Measurements from ENCODE around the gene UBE2E2. TPM values are rescaled to one million over a fixed set of nuclear protein-coding genes. Genes with fewer than 3 reads are reported as not detected.

Gene UBE2E2
- total RNA-seq, 2 experiments from 2014 or later = 11.3 to 11.8 TPM

DNA sequence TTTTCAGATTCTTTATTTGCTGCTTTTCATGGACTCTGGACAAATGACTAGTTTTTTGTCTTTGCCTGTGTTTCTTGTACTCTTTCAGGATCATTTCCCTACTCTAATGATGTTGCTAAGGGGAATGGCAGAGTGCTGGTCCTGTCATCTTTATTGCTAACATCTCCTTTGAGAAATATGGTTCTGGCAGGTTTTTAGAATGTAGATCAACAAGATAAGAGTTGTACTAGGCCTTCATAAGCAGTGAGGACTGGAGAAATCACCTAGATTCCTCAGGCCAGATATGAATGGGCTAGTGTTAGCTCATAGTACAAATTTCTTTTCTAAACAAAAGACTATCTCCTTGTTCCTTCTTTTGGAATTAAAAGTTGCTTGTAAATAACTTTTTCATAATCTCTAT lies 156.0 kb downstream of the UBE2E2 start:
- H3K4me1 Mint-ChIP-seq (ENCODE audit: low read depth) = no peaks in the 10 kb centered on the region
- DNase-seq (no peak), ATAC-seq (no peak)
- H3K36me3 Mint-ChIP-seq (ENCODE audit: low read depth) = no peaks in the 10 kb centered on the region
- ChIA-PET CTCF (no interaction called here), POLR2A (no interaction called here)
- peaks cover 6% of the 10 kb centered on the region for H3K9me3 Mint-ChIP-seq (ENCODE audit: insufficient read depth)
- H3K27me3 Mint-ChIP-seq (ENCODE audit: low read depth) = no peaks in the 10 kb centered on the region
- H3K27ac Mint-ChIP-seq = no peak overlapping the region
- no peak overlapping the region for H3K4me3 Mint-ChIP-seq

- ChIA-PET POLR2A (no interaction called here), CTCF (no interaction called here)
- DNase-seq = no peak
- Mint-ChIP-seq H3K27ac (no peak overlapping the region), H3K4me3 (no peak overlapping the region), H3K27me3 (ENCODE audit: low read depth) (no peaks in the 10 kb centered on the region), H3K9me3 (ENCODE audit: insufficient read depth) (peaks cover 9% of the 10 kb centered on the region), H3K4me1 (ENCODE audit: low read depth) (no peaks in the 10 kb centered on the region), H3K36me3 (ENCODE audit: low read depth) (no peaks in the 10 kb centered on the region)
- ATAC-seq = no peak
Measured at GRCh38 chr3:23365066-23365465, 161.9 kb downstream of the UBE2E2 start.

GRCh38 chr3:23368731-23369130 lies 165.6 kb downstream of the UBE2E2 start:
- CTCF ChIA-PET = no interaction called here
- H3K4me3 Mint-ChIP-seq = no peak overlapping the region
- POLR2A ChIA-PET = no interaction called here
- H3K36me3 Mint-ChIP-seq (ENCODE audit: low read depth) = no peaks in the 10 kb centered on the region
- ATAC-seq (no peak), DNase-seq (no peak)
- peaks cover 7% of the 10 kb centered on the region for H3K9me3 Mint-ChIP-seq (ENCODE audit: insufficient read depth)
- no peaks in the 10 kb centered on the region for H3K4me1 Mint-ChIP-seq (ENCODE audit: low read depth)
- H3K27ac Mint-ChIP-seq = no peak overlapping the region
- H3K27me3 Mint-ChIP-seq (ENCODE audit: low read depth) = no peaks in the 10 kb centered on the region

DNA sequence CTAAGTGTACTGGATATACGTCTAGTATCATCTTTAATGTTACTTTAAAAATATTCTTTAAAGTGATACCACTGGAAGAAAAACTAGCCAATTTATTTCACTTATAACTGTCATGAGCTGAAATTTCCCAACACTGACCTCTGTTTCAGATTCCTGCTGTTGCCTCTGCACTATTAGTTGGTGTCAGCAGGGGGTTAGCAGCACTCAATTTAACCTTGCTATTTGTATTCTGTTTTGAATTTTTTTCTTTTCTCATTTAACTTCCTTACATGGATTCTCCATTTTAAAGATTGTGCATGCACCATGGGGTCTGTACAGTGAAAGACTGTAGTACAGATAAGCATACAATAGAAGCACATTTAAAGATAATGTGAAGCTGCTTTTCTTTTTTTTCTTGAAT lies 169.2 kb downstream of the UBE2E2 start:
- no peak overlapping the region for H3K27ac Mint-ChIP-seq
- no peak overlapping the region for H3K4me3 Mint-ChIP-seq
- ATAC-seq (no peak), DNase-seq (no peak)
- no peaks in the 10 kb centered on the region for H3K4me1 Mint-ChIP-seq (ENCODE audit: low read depth)
- CTCF ChIA-PET = no interaction called here
- no peaks in the 10 kb centered on the region for H3K36me3 Mint-ChIP-seq (ENCODE audit: low read depth)
- no peaks in the 10 kb centered on the region for H3K27me3 Mint-ChIP-seq (ENCODE audit: low read depth)
- no peaks in the 10 kb centered on the region for H3K9me3 Mint-ChIP-seq (ENCODE audit: insufficient read depth)
- POLR2A ChIA-PET = no interaction called here

DNA sequence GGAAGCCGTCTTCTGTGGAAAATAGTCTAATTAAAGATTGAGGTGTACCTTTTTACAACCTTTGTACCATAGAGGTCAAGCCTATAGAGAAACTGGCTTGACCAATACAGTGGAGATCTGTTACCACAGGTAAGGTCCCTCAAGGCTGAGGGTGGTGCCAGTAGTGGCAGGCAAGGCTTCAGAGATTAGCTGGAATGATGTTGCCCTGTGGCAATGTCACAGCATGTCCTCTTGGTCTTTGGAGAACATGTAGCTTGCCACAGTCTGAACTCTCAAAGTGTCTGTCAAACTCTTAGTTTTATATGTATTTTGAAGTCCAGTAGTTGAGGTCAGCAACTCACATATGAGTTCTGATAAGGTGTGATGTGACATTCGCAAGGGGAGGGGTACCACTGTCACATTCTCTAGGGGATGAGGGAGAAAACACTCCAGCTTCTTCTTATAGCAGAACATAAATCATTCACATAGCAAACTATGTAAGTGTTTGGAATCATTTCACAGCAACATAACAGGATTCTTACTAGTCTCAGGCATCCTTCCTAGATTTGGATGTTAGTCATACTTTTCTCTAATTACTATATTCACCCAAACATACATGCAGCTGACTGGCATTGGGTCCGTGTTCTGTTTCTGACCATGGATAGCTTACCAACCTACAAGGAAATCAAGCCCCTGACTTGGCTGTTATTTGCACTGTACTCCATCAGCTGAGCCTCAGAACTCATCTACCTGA lies 173.6 kb downstream of the UBE2E2 start:
- Mint-ChIP-seq H3K27ac (no peak overlapping the region), H3K27me3 (ENCODE audit: low read depth) (no peaks in the 10 kb centered on the region), H3K9me3 (ENCODE audit: insufficient read depth) (no peaks in the 10 kb centered on the region), H3K36me3 (ENCODE audit: low read depth) (no peaks in the 10 kb centered on the region), H3K4me3 (no peak overlapping the region), H3K4me1 (ENCODE audit: low read depth) (peaks cover 2% of the 10 kb centered on the region)
- ChIA-PET POLR2A (no interaction called here), CTCF (interaction anchor here (2.3 kb wide), 1 partner anchor 10 kb away, joined by 5 read pairs; no protein-coding TSS in a partner anchor)
- DNase-seq (no peak), ATAC-seq (no peak)

DNA sequence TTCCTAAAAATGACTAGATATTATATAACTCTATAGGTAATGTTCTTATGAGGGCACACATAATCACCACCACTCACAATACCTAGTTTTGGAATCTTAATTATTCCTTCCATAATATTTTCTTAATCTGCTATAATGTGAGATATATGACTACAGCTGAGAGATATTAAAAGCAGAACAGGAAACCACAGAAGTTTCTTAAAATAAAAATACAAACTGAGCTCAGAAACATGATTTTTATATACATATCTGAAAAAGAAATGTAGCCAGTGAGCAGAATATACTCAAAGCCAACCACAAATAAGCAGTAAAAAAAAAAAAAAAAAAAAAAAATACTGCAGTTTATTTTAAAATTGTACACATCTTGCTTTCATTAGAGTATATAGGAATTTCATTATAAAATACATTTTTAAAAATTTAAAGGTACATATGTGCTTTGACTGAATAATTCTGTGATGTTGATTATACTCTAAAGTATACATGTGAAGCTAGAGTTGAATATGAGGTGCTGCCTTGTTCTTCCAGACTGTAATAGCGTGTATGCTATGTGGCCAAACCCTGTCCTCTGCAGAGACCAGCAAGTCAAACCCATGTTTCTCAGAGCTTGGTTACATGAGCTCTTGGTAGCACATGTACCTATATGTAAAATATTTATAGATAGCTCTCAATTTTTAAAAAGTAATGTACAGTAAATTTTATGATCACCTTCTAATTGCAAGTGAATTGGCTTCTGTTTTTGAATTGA lies 175.0 kb downstream of the UBE2E2 start:
- POLR2A ChIA-PET = interaction anchor here (0.6 kb wide), 1 partner anchor 221 kb away, joined by 3 read pairs; no protein-coding TSS in a partner anchor

DNA sequence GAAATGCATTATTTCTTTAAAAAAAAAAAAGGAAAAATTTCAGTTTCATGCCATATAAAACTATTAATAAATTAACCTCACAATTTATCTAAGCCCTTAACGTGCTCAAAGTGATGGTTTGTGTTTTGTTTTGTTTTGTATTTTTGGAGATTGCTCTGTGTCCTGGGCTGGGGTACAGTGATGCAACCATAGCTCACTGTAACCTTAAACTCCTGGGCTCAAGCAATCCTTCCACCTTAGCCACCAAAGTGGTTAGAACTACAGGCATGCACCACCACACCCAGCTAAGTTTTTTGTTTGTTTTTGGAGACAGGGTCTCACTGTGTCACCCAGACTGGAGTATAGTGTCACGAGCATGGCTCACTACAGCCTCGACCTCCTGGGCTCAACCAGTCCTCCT lies 180.7 kb downstream of the UBE2E2 start:
- H3K27ac Mint-ChIP-seq = no peak overlapping the region
- POLR2A ChIA-PET = no interaction called here
- H3K4me1 Mint-ChIP-seq (ENCODE audit: low read depth) = no peaks in the 10 kb centered on the region
- no peaks in the 10 kb centered on the region for H3K36me3 Mint-ChIP-seq (ENCODE audit: low read depth)
- H3K9me3 Mint-ChIP-seq (ENCODE audit: insufficient read depth) = no peaks in the 10 kb centered on the region
- CTCF ChIA-PET = no interaction called here
- H3K27me3 Mint-ChIP-seq (ENCODE audit: low read depth) = no peaks in the 10 kb centered on the region
- DNase-seq (no peak), ATAC-seq (no peak)
- no peak overlapping the region for H3K4me3 Mint-ChIP-seq

More for the DNA sequence above, 175.0 kb downstream of the UBE2E2 start:
- Mint-ChIP-seq H3K27me3 (ENCODE audit: low read depth) (no peaks in the 10 kb centered on the region), H3K9me3 (ENCODE audit: insufficient read depth) (no peaks in the 10 kb centered on the region), H3K4me1 (ENCODE audit: low read depth) (peaks cover 2% of the 10 kb centered on the region), H3K36me3 (ENCODE audit: low read depth) (no peaks in the 10 kb centered on the region), H3K27ac (no peak overlapping the region), H3K4me3 (no peak overlapping the region)
- CTCF ChIA-PET = interaction anchor here (2.3 kb wide), 1 partner anchor 8 kb away, joined by 5 read pairs; no protein-coding TSS in a partner anchor
- no peak for DNase-seq
- ATAC-seq = no peak

- H3K4me3 Mint-ChIP-seq = no peak overlapping the region
- no peak for DNase-seq
- no peaks in the 10 kb centered on the region for H3K27me3 Mint-ChIP-seq (ENCODE audit: low read depth)
- no peak overlapping the region for H3K27ac Mint-ChIP-seq
- no peak for ATAC-seq
- no peaks in the 10 kb centered on the region for H3K9me3 Mint-ChIP-seq (ENCODE audit: insufficient read depth)
- ChIA-PET POLR2A (no interaction called here), CTCF (interaction anchor here (1.5 kb wide), 1 partner anchor 8 kb away, joined by 5 read pairs; no protein-coding TSS in a partner anchor)
- no peaks in the 10 kb centered on the region for H3K4me1 Mint-ChIP-seq (ENCODE audit: low read depth)
- no peaks in the 10 kb centered on the region for H3K36me3 Mint-ChIP-seq (ENCODE audit: low read depth)
Measured at GRCh38 chr3:23385327-23385726, 182.2 kb downstream of the UBE2E2 start.

DNA sequence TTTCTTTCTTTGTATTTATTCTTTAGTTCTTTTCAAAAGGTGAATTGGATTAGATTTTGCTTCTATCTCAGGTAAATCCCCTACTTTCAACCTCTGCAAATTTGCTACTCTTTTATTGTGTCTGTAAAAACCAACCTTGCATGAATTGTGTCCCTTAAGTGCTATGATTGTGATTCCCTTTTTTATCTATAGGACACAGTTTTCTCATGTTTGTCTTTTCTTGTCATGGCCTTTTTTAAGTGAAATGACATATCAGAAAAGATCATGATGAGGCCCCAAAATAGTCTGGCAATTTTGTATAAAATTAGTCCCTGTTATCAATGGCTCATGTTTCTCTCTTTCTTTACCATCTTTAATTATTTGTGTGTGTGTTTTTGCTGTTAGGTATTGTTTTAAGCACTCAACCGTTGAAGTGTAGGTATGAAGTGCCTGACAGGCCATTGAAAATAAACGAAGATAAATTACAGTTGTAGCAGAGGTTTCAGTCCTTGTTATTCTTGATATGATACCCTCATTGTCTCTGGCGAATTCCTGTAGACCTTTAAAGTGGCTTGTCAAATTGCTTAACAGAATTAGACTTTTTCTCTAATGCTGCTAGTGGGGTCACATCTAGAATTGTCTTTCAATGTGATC lies 184.3 kb downstream of the UBE2E2 start:
- POLR2A ChIA-PET = no interaction called here
- H3K4me1 Mint-ChIP-seq (ENCODE audit: low read depth) = peaks cover 3% of the 10 kb centered on the region
- CTCF ChIA-PET = no interaction called here

DNA sequence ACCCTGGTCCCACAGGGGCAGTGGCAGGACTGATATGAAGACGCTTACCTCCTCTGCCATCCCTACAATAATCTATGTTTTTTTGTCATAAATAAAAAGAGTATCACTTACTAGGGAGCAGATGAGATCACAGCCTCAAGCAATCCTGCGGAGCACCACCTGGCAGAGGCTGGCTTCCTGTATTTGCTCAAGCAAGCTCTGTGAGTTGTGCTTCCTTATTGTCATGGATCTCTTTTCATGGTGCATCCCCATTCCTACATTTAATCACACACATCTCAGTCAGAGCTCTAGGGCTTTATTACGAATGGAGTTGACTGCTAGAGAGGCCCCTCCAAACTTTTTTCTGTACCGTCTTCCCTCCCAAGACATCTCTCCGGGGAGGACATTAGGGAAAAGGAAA lies 186.0 kb downstream of the UBE2E2 start:
- no peak for DNase-seq
- Mint-ChIP-seq H3K4me3 (no peak overlapping the region), H3K27ac (no peak overlapping the region), H3K27me3 (ENCODE audit: low read depth) (no peaks in the 10 kb centered on the region), H3K36me3 (ENCODE audit: low read depth) (no peaks in the 10 kb centered on the region), H3K9me3 (ENCODE audit: insufficient read depth) (no peaks in the 10 kb centered on the region), H3K4me1 (ENCODE audit: low read depth) (peaks cover 3% of the 10 kb centered on the region)
- no peak for ATAC-seq
- ChIA-PET POLR2A (interaction anchor here (0.6 kb wide), 1 partner anchor 54 kb away, joined by 3 read pairs; no protein-coding TSS in a partner anchor), CTCF (no interaction called here)

More for the DNA sequence above, 184.3 kb downstream of the UBE2E2 start:
- Mint-ChIP-seq H3K4me3 (no peak overlapping the region), H3K27ac (no peak overlapping the region), H3K27me3 (ENCODE audit: low read depth) (no peaks in the 10 kb centered on the region), H3K9me3 (ENCODE audit: insufficient read depth) (no peaks in the 10 kb centered on the region), H3K36me3 (ENCODE audit: low read depth) (no peaks in the 10 kb centered on the region)
- no peak for ATAC-seq
- no peak for DNase-seq

DNA sequence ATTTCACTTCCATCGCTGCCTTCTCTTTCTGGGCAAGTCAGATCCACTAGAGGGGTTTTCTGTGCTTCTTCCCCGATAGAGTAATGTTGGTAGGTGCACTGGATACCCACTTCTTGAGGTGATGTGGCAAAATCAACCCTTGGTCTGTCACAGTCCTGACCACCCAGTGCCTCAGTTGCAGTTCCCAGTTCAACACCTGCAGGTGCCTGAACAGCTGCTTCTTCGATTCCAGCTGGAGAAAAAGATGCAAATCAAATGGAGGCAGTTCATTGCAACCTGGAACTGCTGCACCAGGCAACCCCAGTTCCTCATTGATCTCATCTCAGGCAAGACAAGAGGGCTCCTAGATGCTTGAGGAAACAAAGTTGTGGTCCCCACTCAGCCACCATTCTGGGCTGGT lies 186.6 kb downstream of the UBE2E2 start:
- Mint-ChIP-seq H3K4me3 (no peak overlapping the region), H3K27me3 (ENCODE audit: low read depth) (no peaks in the 10 kb centered on the region), H3K9me3 (ENCODE audit: insufficient read depth) (no peaks in the 10 kb centered on the region), H3K36me3 (ENCODE audit: low read depth) (no peaks in the 10 kb centered on the region), H3K4me1 (ENCODE audit: low read depth) (peaks cover 3% of the 10 kb centered on the region), H3K27ac (no peak overlapping the region)
- CTCF ChIA-PET = no interaction called here
- no peak for DNase-seq
- ATAC-seq = no peak
- POLR2A ChIA-PET = no interaction called here

DNA sequence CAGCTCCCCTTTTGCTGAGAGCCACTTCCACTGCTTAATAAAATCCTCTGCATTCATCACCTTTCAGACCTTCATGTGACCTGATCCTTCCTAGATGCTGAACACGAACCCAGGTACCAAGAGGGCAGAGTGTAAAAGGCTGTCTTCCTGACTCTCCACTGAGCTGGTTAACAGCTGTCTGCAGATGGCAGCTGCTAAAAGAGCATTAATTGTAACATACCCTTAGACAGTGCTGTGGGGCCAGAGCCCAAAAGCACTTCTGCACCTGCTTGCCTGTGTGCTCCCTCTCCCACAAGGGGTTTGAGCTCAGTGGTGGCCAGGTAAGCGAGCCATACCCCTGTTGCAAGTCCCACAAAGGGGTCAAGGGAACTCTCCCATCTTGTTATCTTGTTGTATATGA lies 187.3 kb downstream of the UBE2E2 start:
- CTCF ChIA-PET = no interaction called here
- no peak overlapping the region for H3K27ac Mint-ChIP-seq
- no peak for DNase-seq
- no peaks in the 10 kb centered on the region for H3K36me3 Mint-ChIP-seq (ENCODE audit: low read depth)
- H3K4me3 Mint-ChIP-seq = no peak overlapping the region
- no peaks in the 10 kb centered on the region for H3K27me3 Mint-ChIP-seq (ENCODE audit: low read depth)
- POLR2A ChIA-PET = no interaction called here
- H3K9me3 Mint-ChIP-seq (ENCODE audit: insufficient read depth) = no peaks in the 10 kb centered on the region
- H3K4me1 Mint-ChIP-seq (ENCODE audit: low read depth) = peaks cover 3% of the 10 kb centered on the region
- ATAC-seq = no peak
